Measurements from ENCODE around the gene FERMT3.

Gene FERMT3

DNA sequence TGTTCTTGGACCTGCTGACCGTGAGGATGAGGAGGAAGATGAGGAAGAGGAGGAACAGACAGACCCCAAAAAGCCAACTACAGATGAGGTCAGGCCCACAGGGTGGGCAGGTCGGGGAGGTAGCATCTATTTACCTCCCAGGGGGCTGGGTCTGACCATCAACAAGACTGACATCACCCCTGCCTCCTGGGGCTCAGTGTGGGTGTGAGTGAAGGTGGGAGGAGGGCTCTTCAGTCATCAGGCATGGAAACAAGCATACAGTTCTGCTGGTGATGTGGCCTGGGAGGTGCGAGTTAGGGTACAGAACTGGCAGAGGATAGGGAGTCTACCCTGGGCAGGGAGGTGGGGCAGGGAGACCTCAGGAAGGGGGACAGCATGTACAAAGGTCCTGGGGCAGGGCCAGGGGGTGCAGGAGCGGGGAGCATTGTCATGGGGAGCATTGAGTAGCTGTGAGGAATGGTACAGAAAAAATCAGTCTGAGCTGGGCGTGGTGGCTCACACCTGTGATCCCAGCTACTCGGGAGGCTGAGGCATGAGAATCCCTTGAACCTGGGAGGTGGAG lies 53.7 kb downstream of the FERMT3 start:
- no peak for DNase-seq
- Histone ChIP-seq H3K27me3 (no peaks in the 10 kb centered on the region), H3K36me3 (peaks cover 3% of the 10 kb centered on the region), H3K4me3 (ENCODE audit: low read depth, low read length) (no peak overlapping the region), H3K4me1 (peaks cover 16% of the 10 kb centered on the region), H3K9me3 (no peaks in the 10 kb centered on the region)
- TF ChIP-seq CTCF (IDR thresholded peaks at IDR 0.05; ENCODE audit: low read depth, low read length): no peak

GRCh38 chr11:64261556-64262080 lies 55.1 kb downstream of the FERMT3 start:
- peaks cover 6% of the 10 kb centered on the region for H3K36me3 ChIP-seq
- no peak for TF ChIP-seq CTCF (IDR thresholded peaks at IDR 0.05; ENCODE audit: low read depth, low read length)
- no peak overlapping the region for H3K4me3 ChIP-seq (ENCODE audit: low read depth, low read length)
- H3K4me1 ChIP-seq: peaks cover 16% of the 10 kb centered on the region
- H3K9me3 ChIP-seq: no peaks in the 10 kb centered on the region
- no peaks in the 10 kb centered on the region for H3K27me3 ChIP-seq
- no peak for DNase-seq

DNA sequence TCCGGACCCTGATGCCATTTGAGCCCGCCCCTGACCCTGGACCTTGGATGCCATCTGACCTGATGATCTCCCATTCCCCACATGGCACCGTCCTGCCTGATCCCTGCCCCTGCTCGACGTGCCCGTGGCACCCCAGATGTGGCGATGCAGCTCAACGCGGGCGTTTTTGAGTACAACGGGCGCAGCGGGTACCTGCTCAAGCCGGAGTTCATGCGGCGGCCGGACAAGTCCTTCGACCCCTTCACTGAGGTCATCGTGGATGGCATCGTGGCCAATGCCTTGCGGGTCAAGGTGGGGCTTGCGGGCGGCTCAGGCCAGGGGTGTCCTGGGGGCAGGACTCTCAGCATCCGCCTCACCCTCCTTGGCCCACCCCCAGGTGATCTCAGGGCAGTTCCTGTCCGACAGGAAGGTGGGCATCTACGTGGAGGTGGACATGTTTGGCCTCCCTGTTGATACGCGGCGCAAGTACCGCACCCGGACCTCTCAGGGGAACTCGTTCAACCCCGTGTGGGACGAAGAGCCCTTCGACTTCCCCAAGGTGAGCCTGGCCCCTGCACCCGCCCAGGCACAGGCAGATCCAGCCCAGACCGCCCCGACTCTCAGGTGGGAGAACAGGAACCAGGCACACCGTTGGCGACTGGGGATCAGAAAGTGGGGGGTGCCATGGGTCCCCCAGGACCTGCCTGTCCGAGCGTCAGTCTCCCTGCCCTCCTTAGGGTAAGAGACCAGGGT lies 55.9 kb downstream of the FERMT3 start:
- Histone ChIP-seq H3K27me3 (no peaks in the 10 kb centered on the region), H3K4me3 (ENCODE audit: low read depth, low read length) (no peak overlapping the region), H3K9me3 (no peaks in the 10 kb centered on the region), H3K4me1 (peaks cover 16% of the 10 kb centered on the region), H3K36me3 (peaks cover 6% of the 10 kb centered on the region)
- DNase-seq: no peak
- TF ChIP-seq CTCF (IDR thresholded peaks at IDR 0.05; ENCODE audit: low read depth, low read length): no peak

DNA sequence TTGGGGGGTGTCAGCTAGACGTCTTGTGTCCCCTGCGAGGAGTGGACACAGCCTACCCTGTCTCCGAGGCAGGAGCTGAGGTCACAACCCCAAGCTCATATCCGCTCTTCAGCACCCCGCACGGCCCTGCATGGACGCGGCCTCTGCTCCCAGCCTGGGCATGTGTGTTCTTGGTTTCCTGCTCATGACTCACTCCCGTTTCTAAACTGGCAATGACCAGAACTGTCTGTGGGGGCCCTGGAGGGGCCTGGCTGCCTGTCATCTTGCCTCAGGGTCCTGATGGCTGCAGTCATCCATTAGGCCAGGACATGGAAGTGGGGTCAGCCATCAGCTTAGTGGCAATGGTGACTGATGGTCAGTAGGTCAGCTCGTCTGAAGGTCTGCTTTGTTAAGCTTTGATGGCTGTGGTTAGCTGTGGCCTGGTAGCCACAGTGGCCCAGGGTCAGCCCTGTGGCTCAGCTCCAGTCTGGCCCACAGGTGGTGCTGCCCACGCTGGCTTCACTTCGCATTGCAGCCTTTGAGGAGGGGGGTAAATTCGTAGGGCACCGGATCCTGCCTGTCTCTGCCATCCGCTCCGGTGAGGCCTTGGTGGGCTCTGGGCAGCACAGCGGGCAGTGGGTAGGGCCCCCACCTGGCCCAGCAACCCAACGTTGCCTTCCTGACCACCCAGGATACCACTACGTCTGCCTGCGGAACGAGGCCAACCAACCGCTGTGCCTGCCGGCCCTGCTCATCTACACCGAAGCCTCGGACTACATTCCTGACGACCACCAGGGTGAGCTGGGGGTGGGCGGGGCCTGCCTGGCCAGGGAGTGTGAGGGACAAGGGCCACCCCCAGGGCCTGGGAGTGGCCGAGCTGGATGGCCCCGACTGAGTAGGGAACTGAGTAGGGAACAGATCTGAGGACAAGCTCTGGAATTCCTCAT lies 56.8 kb downstream of the FERMT3 start:
- no peak overlapping the region for H3K4me3 ChIP-seq (ENCODE audit: low read depth, low read length)
- no peak for DNase-seq
- peaks cover 19% of the 10 kb centered on the region for H3K4me1 ChIP-seq

DNA sequence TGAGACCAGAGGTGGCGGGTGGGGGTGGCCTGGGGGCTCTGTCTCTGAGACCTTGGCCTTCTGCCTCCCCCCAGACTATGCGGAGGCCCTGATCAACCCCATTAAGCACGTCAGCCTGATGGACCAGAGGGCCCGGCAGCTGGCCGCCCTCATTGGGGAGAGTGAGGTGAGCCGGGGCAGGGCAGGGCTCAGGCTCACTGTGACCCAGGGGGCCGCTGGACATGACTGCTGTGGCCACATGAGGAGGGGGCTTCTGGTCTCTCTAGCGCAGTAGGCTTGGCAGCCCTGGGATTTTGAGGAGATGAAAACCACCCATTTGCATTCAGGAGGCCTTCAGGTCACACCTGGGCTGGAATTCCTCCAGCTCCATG lies 57.4 kb downstream of the FERMT3 start:
- Histone ChIP-seq H3K4me1 (peaks cover 21% of the 10 kb centered on the region), H3K27me3 (no peaks in the 10 kb centered on the region), H3K36me3 (peaks cover 3% of the 10 kb centered on the region), H3K4me3 (ENCODE audit: low read depth, low read length) (no peak overlapping the region), H3K9me3 (no peaks in the 10 kb centered on the region)
- TF ChIP-seq CTCF (IDR thresholded peaks at IDR 0.05; ENCODE audit: low read depth, low read length): no peak
- no peak for DNase-seq

More for the DNA sequence above, 56.8 kb downstream of the FERMT3 start:
- no peak for TF ChIP-seq CTCF (IDR thresholded peaks at IDR 0.05; ENCODE audit: low read depth, low read length)
- Histone ChIP-seq H3K27me3 (no peaks in the 10 kb centered on the region), H3K36me3 (peaks cover 6% of the 10 kb centered on the region), H3K9me3 (no peaks in the 10 kb centered on the region)
